GM19193 (cell line): ENCODE measurements around the gene SCRN1.

Experiments
- POLR2A ChIP-seq: IDR thresholded peaks from 4 replicates; pipeline ENCODE4 v1.6.1; 2011; ENCODE audit not compliant: insufficient read depth, insufficient read length; ENCODE audit errors: extremely low read depth

Gene SCRN1

GRCh38 chr7:29900745-29901144 lies 88.9 kb downstream of the SCRN1 start:
- TF ChIP-seq POLR2A: no peak

DNA sequence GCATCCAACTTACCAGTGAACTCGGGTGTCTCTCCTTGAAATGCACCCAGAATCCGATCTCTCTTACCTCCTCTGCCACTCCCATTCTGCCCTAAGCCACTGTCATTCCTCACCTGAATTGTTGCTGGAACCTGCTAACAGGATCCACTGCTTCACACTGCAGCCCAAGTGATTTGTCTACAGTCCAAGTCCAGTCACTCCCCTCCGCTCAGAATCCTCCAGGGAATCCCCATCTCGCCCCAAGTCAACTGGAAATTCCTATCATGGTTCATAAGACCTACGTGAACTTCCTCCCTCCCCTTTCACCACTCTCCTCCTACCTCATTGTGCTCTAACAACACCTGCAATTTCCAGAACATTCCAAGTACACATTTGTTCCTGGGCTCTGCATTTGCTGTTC lies 91.3 kb downstream of the SCRN1 start:
- TF ChIP-seq POLR2A: no peak

DNA sequence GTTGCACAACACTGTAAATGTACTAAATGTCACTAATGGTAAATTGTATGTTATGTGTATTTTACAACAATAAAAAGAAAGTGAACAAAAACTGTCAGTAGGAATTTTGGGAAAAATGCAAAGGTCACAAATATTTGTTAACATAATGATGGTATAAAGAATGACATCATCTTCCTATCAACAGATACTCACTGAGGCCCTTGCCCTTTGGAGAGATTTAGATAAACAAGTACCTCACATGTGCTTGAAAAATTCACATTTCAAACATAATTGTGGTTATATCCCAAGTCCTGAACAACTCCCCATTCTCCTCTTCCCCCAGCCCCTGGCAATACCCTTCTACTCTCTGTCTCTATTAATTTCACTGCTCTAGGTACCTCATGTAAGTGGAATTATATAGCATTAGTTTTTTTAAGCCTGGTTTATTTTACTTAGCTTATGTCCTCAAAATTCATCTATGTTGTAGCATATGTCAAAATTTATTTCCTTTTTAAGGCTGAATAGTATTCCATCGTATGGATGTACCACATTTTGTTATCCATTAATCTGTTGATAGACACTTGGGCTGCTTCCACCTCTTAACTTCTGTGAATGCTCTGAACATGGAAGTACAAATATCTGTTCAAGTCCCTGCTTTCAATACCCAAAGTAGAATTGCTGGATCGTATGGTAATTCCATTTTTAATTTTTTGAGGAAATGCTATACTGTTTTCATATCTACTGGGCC lies 92.8 kb downstream of the SCRN1 start:
- no peak for TF ChIP-seq POLR2A

DNA sequence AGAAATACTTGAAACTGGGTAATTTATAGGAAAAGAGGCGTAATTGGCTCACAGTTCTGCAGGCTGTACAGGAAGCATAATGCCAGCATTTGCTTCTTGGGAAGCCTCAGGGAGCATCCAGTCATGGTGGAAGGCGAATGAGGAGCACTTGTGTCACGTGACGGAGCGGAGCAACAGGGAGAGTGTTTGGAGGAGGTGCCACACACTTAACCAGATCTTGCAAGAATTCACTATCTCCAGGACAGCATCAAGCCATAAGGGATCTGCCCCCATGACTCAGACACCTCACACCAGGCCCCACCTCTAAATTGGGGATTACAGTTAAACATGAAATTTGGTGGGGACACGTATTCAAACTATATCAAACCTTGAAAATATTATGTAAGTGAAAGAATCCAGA lies 94.0 kb downstream of the SCRN1 start:
- no peak for TF ChIP-seq POLR2A

GRCh38 chr7:29894256-29894655 lies 95.3 kb downstream of the SCRN1 start:
- TF ChIP-seq POLR2A: no peak

DNA sequence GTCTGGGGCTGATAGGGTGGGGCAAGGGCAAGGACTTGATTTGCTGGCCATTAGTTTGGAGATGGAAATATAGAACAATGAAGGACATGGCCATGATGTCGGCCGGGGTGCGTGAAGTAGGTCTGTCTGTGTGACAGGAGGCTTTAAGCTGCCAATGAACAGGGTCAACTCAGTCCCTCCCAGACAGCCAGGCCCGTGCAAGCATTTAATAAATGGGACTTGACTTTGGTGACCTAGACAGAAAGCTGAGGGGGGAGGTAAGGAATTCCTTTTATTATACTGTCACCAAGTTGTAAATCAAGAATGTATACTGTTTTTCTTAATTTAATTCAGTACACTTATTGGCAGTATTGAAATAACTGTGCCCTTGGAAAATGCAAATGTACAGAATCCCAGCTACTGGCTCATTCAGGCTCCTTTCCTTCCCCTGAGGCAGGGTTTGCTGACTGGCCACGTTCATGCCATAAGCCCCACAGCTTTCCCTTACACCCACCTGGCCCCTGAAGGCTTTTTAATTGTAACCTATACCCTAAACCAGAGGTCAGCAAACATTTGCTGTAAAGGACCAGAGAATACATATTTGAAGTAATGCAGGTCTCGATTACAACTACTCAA lies 96.1 kb downstream of the SCRN1 start:
- no peak for TF ChIP-seq POLR2A

GRCh38 chr7:29892231-29892630 lies 97.4 kb downstream of the SCRN1 start:
- no peak for TF ChIP-seq POLR2A

DNA sequence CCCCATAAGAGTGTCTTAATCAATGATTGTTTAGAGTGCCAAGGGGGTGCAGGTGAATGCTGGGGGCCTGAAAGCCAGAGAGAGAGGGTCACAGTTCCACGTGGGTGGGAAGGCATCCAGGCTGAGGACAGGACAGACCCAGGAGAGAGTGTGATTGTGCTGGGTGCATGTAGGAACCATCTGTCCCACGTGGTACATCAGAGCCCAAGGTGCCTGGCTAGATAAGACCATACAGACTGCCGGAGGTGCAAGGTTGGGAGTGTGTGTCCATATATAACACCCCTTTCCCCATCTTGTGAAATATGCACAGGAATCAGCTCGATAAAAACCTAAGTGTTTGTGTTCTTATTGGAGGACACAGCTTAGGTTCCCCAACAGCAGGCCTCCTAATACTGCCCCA lies 97.8 kb downstream of the SCRN1 start:
- no peak for TF ChIP-seq POLR2A

GRCh38 chr7:29890251-29890650 lies 99.3 kb downstream of the SCRN1 start:
- no peak for TF ChIP-seq POLR2A

DNA sequence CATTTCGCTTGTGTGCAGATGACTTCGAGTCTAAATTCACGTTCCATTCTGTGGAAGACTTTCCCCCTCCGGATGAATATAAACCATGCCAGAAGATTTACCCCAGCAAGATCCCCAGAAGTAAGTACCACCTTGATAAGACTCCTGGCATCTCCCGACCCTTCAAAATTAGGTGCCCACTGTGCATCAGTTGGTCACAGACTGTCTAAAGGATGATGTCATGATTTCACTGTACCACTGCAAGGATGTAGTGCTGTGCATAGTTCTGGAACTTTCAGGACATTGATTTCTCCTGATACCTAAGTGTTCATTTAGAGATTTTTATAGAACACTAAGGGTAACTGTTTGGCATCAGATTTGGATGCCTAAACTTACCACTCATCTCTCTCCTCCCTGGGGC lies 100.3 kb downstream of the SCRN1 start:
- no peak for TF ChIP-seq POLR2A

DNA sequence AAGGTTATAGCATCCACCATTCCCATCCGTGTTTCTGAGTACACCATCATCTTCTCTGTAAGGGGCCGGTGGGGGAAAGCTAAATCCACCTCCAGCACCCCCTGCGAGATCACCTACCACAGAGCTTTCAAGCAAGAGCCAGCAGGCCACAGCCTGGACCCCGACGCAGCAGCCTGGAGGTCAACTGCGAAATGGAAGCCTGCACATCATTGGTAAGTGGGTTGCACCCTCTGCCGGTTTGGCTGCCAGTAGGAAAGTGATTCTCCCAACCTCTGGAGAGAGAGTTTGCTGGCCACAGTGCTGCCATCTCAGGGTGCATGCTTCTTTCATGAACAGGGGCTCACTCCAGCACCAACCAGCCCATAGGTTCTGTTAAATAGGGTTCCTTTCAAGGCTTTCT lies 101.6 kb downstream of the SCRN1 start:
- no peak for TF ChIP-seq POLR2A

GRCh38 chr7:29886827-29887226 lies 102.8 kb downstream of the SCRN1 start:
- no peak for TF ChIP-seq POLR2A

GRCh38 chr7:29885626-29886025 lies 104.0 kb downstream of the SCRN1 start:
- no peak for TF ChIP-seq POLR2A

DNA sequence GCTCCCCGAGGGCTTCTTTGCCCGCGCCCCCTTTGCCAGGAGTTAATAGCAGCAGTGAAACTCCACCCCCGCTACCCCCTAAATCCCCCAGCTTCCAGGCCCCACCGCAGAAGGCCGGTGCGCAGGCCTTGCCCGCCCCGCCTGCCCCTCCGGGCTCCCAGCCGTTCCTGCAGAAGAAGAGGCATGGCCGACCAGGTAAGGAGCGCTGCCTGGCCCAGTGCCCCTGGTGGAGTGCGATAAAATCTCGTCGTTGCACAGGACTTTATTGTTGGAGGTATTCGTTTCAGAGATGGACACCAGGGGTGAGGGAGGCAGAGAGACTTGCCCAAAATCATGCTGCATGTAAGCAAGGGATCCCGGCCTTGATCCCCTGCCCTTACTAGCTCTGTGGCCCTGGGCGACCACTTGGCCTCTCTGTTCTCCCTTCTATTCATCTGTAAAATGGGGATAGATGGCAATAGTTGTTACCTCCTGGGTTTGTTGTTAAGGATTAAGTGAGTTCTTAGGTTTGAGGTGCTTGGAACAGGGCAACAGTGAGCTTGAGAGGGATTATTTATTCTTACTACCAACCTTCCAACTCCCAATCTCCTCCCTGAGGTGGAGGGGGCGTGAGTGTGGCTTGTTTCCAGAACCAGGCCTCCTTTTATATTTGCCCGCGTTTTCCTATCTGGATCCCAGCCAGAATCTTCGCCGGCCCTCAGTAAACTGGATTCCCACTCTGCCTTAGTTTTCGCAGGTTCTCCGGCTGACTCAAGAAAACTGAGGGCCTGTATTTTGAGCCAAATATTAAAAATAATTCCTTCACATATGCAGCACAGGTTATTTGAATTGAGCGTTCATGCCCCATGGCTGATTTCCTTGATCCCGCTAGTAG lies 105.0 kb downstream of the SCRN1 start:
- TF ChIP-seq POLR2A: no peak

DNA sequence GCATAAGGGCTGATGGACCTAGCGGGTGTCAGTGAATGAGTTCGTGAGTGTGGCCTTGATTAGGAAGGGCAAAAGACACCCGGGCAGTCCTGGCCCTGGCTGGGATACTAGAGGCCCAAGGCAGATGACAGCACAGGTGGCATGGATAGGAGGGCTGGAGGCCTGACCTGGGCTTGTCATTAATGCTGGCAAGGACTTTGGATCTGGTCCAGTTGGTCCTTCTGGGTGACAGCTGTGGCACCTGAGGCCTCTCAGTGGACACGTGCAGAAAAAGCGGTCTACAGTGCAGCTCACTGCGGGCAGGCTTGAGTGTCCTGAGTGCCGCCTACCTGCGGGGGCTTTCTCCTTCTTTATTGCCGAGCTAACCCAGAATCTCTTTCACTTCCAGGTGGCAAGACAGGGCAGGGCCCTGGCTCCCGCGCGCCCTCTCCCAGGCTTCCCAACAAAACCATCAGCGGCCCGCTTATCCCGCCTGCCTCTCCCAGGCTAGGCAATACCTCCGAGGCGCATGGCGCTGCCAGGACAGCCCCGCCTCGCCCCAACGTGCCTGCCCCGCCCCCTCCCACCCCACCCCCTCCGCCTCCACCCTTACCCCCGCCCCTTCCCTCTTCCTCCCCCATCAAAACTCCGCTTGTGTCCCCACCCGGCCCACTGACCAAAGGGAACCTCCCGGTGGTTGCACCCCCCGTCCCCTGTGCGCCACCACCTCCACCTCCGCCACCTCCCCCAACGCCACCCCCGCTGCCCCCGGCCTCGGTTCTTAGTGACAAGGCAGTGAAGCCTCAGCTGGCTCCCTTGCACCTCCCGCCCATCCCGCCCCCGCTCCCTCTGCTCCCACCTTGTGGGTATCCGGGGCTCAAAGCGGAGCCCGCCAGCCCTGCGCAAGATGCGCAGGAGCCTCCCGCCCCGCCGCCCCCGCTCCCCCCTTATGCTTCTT lies 105.9 kb downstream of the SCRN1 start:
- no peak for TF ChIP-seq POLR2A

DNA sequence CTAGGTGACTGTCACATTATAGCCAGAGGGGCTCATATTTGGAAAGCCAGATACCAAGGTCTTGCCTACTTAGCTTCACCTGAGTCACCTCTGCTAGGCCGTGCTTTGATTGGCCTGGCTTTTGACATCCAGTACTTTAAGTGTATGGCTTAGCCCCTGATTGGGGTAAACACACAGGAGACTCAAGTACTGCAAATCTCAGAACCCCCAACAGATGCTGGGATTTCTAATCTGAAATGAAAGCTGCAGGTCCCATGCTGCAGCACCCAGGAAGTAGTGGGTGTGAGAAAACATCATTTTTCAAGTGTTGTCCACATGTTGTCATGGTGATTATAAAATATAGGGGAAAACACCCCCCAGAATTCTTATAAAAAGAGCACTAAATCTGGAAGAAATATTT lies 107.1 kb downstream of the SCRN1 start:
- TF ChIP-seq POLR2A: no peak

GRCh38 chr7:29881724-29882123 lies 107.9 kb downstream of the SCRN1 start:
- no peak for TF ChIP-seq POLR2A
